GM12878 (cell line): ENCODE measurements around the gene SLAMF8. TPM values are rescaled to one million over a fixed set of nuclear protein-coding genes. Genes with fewer than 3 reads are reported as not detected.

Experiments
- ATAC-seq: fragments of 200-7000 bp; cut with Tn5 transposase; 3 replicates; pipeline ENCODE4 v1.9.1; 2020; ENCODE audit warnings: mild to moderate bottlenecking, moderate library complexity
- BruUV-seq: library from RNA; stranded (reverse); fragments of 400-500 nt; replicated peaks from 2 replicates; lab custom pipeline; 2021; lab: Mats Ljungman, UMichigan
- CTCF ChIA-PET: fragments of 300-600 bp; sonication (Branson Sonifier 250); formaldehyde crosslinking; extraction: SDS; loops from one replicate; lab custom pipeline; 2021; ENCODE audit warnings: inconsistent platforms; lab: Yijun Ruan, JAX
- POLR2A ChIA-PET: fragments of 350-600 bp; formaldehyde crosslinking; extraction: SDS; loops from one replicate; lab custom pipeline; 2021; ENCODE audit warnings: inconsistent platforms; lab: Charles Lee
- RAD21 ChIA-PET: fragments of 300-600 bp; sonication (Branson Sonifier 250); formaldehyde crosslinking; loops from one replicate; lab custom pipeline; 2023; ENCODE audit warnings: antibody characterized with exemption; ENCODE audit not compliant: unreplicated experiment; lab: Charles Lee
- SMC1A ChIA-PET: fragments of 300-600 bp; sonication (Branson Sonifier 250); formaldehyde crosslinking; loops from one replicate; lab custom pipeline; 2023; ENCODE audit not compliant: unreplicated experiment, uncharacterized antibody; lab: Charles Lee
- DNase-seq: peaks from one replicate; pipeline ENCODE4 v3.0.0-alpha.2; 2011; ENCODE audit warnings: low read depth, low spot score
- FAIRE-seq: peaks from 3 replicates; lab custom pipeline; 2011; peaks lifted over from hg19 to GRCh38; lab: Jason Lieb, UNC
- H2AFZ ChIP-seq: 2 replicates; pipeline ENCODE4 v1.6.0; 2011; ENCODE audit warnings: low read depth, low read length, control low read depth; ENCODE audit not compliant: control insufficient read depth
- H3K27ac ChIP-seq: 2 replicates; pipeline ENCODE4 v1.5.1; 2011; ENCODE audit warnings: control low read depth; ENCODE audit not compliant: control insufficient read depth, insufficient read depth
- H3K27me3 ChIP-seq, 2 experiments: replicated peaks in 1 of 2; 2 replicates each; pipeline versions ENCODE4 v1.6.0 to v1.6.1; 2011; ENCODE audit warnings: low read length in 1 of 2; ENCODE audit not compliant: control insufficient read depth in 2 of 2, insufficient read depth in 2 of 2
- H3K36me3 ChIP-seq, 2 experiments: 2 replicates each; pipeline ENCODE4 v1.5.1; 2011; ENCODE audit warnings: low read length in 1 of 2; ENCODE audit not compliant: control insufficient read depth in 2 of 2, insufficient read depth in 2 of 2
- H3K4me1 ChIP-seq: 2 replicates; pipeline ENCODE4 v1.6.1; 2011; ENCODE audit warnings: mild to moderate bottlenecking, low read length, moderate library complexity, mixed read lengths; ENCODE audit not compliant: control insufficient read depth, insufficient read depth
- H3K4me2 ChIP-seq: 2 replicates; pipeline ENCODE4 v1.6.0; 2011; ENCODE audit warnings: control low read depth; ENCODE audit not compliant: control insufficient read depth, insufficient read depth
- H3K4me3 ChIP-seq: fragments of 200-600 bp; sonication (generic); 2 replicates; pipeline ENCODE4 v1.5.1; 2016
- H3K79me2 ChIP-seq: 2 replicates; pipeline ENCODE4 v1.6.0; 2011; ENCODE audit warnings: low read length; ENCODE audit not compliant: control insufficient read depth, insufficient read depth
- H3K9ac ChIP-seq: 2 replicates; pipeline ENCODE4 v1.8.0; 2011; ENCODE audit warnings: low read length, control low read depth, mixed read lengths; ENCODE audit not compliant: control insufficient read depth, insufficient read depth
- H3K9me3 ChIP-seq: replicated peaks from 3 replicates; pipeline ENCODE4 v1.5.1; 2011; ENCODE audit warnings: mild to moderate bottlenecking, low read length; ENCODE audit not compliant: control insufficient read depth, insufficient read depth
- H4K20me1 ChIP-seq: 2 replicates; pipeline ENCODE4 v1.6.0; 2011; ENCODE audit not compliant: control insufficient read depth, insufficient read depth
- NR2C1 ChIP-seq: fragments of 450-650 bp; IDR thresholded peaks from 2 replicates; pipeline ENCODE4 v1.6.1; 2017; ENCODE audit warnings: antibody characterized with exemption, mild to moderate bottlenecking, moderate library complexity
- NR2F1 ChIP-seq: fragments of 450-650 bp; conservative IDR thresholded peaks from 2 replicates; pipeline ENCODE4 v1.6.1; 2017; ENCODE audit warnings: mild to moderate bottlenecking
- WGBS: methylation state at CpG from one replicate; pipeline ENCODE4 v1.1.6; 2016; ENCODE audit warnings: low lambda C conversion rate; ENCODE audit not compliant: insufficient replicate concordance, insufficient coverage; ENCODE audit errors: missing lambda C conversion rate; 5-methylcytosine and 5-hydroxymethylcytosine counted together
- in situ Hi-C: fragments of 300-500 bp; cut with MboI; formaldehyde crosslinking; loops from 9 replicates; pipeline ENCODE4 v1.14.3; 2018; ENCODE audit warnings: mixed read lengths
- intact Hi-C: fragments of 100-400 bp; cut with micrococcal nuclease; formaldehyde crosslinking; loops from one replicate; pipeline ENCODE4 v1.14.2; 2022; ENCODE audit not compliant: unreplicated experiment
- polyA plus RNA-seq, 11 experiments: library from polyadenylated mRNA; depleted of rRNA in 4 of 11; unstranded in 6 of 11; stranded (reverse) in 5 of 11; fragments of >200 nt; fragmentation: Nextera tagmentation in 4 of 11; fragmentation: Illumina TruSeq in 1 of 11; extraction: Ambion mirVana in 4 of 11; extraction: Trizol in 1 of 11; gene quantifications; 1 replicate in 1 of 11; 2 replicates in 10 of 11; pipeline versions ENCODE4 v1.2.1 to v1.2.3, GENCODE V29; 2011 to 2016; ENCODE audit warnings: inconsistent platforms in 2 of 11, missing spikeins in 2 of 11, low read depth in 1 of 11
- total RNA-seq, 4 experiments: library from RNA; depleted of rRNA in 3 of 4; stranded (reverse); fragments of >200 nt in 3 of 4; fragmentation: Illumina TruSeq in 1 of 4; extraction: Trizol in 1 of 4; gene quantifications; 2 replicates each; pipeline versions ENCODE4 v1.2.1 to v1.2.3, GENCODE V29; 2013 to 2021
- TF ChIP-seq, protein P1 (sequence below): fragments of 450-650 bp; formaldehyde crosslinking; IDR thresholded peaks from 2 replicates; pipeline ENCODE4 v1.4.0; 2020; ENCODE audit warnings: mild to moderate bottlenecking, moderate library complexity

SLAMF8 gene
- total and polyA plus RNA-seq, 10 of the 15 experiments (the other 5 are each of a cell fraction or from before 2014, with no cell fraction given) = 0.04 to 0.69 (median 0.10) TPM; not detected in 3

GRCh38 chr1:159827102-159827490 is 423 bp downstream of the SLAMF8 start:
- POLR2A ChIA-PET = interaction anchor here (0.9 kb wide), 1 partner anchor 62 kb away, joined by 3 read pairs; no protein-coding TSS in a partner anchor
- TF ChIP-seq NR2F1 = no peak
- TF ChIP-seq, protein P1, sequence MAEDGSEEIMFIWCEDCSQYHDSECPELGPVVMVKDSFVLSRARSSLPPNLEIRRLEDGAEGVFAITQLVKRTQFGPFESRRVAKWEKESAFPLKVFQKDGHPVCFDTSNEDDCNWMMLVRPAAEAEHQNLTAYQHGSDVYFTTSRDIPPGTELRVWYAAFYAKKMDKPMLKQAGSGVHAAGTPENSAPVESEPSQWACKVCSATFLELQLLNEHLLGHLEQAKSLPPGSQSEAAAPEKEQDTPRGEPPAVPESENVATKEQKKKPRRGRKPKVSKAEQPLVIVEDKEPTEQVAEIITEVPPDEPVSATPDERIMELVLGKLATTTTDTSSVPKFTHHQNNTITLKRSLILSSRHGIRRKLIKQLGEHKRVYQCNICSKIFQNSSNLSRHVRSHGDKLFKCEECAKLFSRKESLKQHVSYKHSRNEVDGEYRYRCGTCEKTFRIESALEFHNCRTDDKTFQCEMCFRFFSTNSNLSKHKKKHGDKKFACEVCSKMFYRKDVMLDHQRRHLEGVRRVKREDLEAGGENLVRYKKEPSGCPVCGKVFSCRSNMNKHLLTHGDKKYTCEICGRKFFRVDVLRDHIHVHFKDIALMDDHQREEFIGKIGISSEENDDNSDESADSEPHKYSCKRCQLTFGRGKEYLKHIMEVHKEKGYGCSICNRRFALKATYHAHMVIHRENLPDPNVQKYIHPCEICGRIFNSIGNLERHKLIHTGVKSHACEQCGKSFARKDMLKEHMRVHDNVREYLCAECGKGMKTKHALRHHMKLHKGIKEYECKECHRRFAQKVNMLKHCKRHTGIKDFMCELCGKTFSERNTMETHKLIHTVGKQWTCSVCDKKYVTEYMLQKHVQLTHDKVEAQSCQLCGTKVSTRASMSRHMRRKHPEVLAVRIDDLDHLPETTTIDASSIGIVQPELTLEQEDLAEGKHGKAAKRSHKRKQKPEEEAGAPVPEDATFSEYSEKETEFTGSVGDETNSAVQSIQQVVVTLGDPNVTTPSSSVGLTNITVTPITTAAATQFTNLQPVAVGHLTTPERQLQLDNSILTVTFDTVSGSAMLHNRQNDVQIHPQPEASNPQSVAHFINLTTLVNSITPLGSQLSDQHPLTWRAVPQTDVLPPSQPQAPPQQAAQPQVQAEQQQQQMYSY (CRISPR knock-in tag) = no peak
- no peak for TF ChIP-seq NR2C1
- TF ChIP-seq, all 136 proteins: peak for 0
- Histone ChIP-seq H3K27ac (no peak overlapping the region), H4K20me1 (no peaks in the 10 kb centered on the region), H3K36me3 (no peaks in the 10 kb centered on the region), H3K79me2 (no peaks in the 10 kb centered on the region), H3K4me2 (no peak overlapping the region), H3K27me3 (peaks cover 0 to 4% of the 10 kb centered on the region in 2 experiments; a peak in 1 of 4 replicates), H3K4me1 (peaks cover 35% of the 10 kb centered on the region), H3K4me3 (no peak overlapping the region), H3K9me3 (peaks cover 2% of the 10 kb centered on the region; the same call in 1 of the 3 replicates), H2AFZ (no peak overlapping the region), H3K9ac (no peak overlapping the region)
- FAIRE-seq (no peak), ATAC-seq (no peak), DNase-seq (no peak)
- WGBS = 78% methylated on average over 6 of the region's 6 CpGs
- SMC1A ChIA-PET = interaction anchor here (0.6 to 3.4 kb wide), 7 partner anchors 13 to 180 kb away, joined by 3 to 21 read pairs (median 4); no protein-coding TSS in a partner anchor
- RAD21 ChIA-PET = interaction anchor here (1.0 to 1.1 kb wide), 2 partner anchors 22 to 27 kb away, joined by 3 to 4 read pairs; no protein-coding TSS in a partner anchor
- BruUV-seq = no TSS peak
- CTCF ChIA-PET = interaction anchor here (0.9 to 16.1 kb wide), 5 partner anchors 26 to 182 kb away, joined by 3 to 178 read pairs (median 6); partner anchors contain the start of gene FCRL6
- in situ Hi-C loops (no loop called here), intact Hi-C loops (loop anchor here (2.0 to 5.0 kb wide), 2 partner anchors 45 to 64 kb away; partner anchors contain the start of gene DUSP23)
